ENCODE measurements around the gene SLC15A3. TPM values are rescaled to one million over a fixed set of nuclear protein-coding genes. Genes with fewer than 3 reads are reported as not detected.

The SLC15A3 gene
- total RNA-seq, 1 donor = 13.0 TPM

DNA sequence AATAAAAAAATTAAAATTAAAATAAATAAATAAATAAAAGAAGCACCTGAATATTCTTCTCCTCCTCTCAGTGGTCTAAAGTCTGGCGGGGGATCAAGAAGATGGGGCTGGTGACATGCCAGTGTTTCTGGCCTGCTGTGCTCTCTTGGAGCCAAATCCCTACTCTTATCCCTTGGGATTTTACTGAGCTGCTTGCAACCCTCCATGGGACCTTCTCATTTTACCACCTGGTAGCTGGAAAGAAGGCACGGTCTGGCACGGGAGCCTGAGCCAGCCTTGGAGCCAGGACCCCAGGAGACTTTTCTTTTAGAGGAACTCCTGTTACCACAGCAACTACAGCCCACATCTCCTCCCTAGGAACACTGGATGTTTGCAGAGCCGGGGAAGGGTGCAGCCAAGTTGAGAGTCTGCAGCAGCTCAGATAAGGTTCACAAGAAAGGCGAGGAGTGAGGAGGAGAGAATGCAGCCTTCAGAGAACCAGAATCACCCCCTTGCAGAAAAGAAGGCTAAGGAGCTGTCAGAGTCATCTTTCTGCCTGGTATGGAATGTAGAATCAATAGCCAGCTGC, 41.0 kb upstream of the SLC15A3 start:
- DNase-seq (ENCODE audit: low read depth) = no peak
- H3K4me3 ChIP-seq (ENCODE audit: low read depth, low read length) = no peak overlapping the region
- TF ChIP-seq, protein P1, sequence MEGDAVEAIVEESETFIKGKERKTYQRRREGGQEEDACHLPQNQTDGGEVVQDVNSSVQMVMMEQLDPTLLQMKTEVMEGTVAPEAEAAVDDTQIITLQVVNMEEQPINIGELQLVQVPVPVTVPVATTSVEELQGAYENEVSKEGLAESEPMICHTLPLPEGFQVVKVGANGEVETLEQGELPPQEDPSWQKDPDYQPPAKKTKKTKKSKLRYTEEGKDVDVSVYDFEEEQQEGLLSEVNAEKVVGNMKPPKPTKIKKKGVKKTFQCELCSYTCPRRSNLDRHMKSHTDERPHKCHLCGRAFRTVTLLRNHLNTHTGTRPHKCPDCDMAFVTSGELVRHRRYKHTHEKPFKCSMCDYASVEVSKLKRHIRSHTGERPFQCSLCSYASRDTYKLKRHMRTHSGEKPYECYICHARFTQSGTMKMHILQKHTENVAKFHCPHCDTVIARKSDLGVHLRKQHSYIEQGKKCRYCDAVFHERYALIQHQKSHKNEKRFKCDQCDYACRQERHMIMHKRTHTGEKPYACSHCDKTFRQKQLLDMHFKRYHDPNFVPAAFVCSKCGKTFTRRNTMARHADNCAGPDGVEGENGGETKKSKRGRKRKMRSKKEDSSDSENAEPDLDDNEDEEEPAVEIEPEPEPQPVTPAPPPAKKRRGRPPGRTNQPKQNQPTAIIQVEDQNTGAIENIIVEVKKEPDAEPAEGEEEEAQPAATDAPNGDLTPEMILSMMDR (IDR thresholded peaks at IDR 0.05; ENCODE audit: insufficient read depth, low read depth, low read length) = no peak

DNA sequence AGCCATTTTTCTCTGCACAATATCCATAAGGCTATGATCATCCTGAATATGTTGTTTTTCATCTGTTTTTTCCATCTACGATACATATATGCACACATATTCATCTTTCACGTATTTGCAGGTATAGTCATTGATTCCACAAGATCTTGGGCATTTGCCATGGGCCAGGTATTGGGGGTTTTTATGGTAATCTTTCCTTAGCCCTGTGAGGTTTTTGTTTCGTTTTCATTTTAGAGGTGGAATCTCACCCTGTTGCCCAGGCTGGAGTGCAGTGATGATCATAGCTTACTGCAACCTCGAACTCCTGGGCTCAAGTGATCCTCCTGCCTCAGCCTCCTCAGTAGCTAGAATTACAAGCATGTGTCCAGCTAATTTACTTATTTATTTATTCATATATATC, 39.5 kb upstream of the SLC15A3 start:
- TF ChIP-seq, protein P1 (IDR thresholded peaks at IDR 0.05; ENCODE audit: insufficient read depth, low read depth, low read length) = no peak
- DNase-seq (ENCODE audit: low read depth) = no peak
- no peak overlapping the region for H3K4me3 ChIP-seq (ENCODE audit: low read depth, low read length)

DNA sequence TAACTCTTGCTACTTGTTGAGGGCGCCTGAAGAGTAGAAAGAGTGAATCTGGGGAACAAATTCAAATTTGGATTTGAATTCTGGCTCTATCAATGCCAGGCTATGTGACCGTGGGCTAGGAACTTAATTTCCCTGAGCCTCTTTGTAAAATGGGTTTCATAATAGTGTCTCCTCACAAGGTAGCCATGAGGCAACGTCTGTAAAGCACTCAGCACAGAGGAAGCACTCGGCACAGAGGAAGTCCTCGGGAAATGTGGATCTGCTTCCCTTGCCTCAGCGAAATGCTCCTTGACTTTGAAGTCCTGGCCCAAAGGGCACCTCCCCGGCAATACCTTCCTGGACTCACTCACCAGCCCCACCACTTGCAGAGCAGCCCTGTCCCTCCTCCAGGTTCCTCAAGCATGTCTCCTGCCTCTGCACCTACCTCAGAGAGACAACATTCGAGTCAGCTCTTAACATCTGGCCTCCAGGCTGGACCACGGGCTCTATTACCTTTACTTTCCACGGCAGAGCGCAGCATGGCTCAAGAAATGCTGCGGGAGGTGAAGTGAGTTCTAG, 37.2 kb upstream of the SLC15A3 start:
- no peak for DNase-seq (ENCODE audit: low read depth)
- H3K4me3 ChIP-seq (ENCODE audit: low read depth, low read length) = no peak overlapping the region
- TF ChIP-seq, protein P1 (IDR thresholded peaks at IDR 0.05; ENCODE audit: insufficient read depth, low read depth, low read length) = no peak

DNA sequence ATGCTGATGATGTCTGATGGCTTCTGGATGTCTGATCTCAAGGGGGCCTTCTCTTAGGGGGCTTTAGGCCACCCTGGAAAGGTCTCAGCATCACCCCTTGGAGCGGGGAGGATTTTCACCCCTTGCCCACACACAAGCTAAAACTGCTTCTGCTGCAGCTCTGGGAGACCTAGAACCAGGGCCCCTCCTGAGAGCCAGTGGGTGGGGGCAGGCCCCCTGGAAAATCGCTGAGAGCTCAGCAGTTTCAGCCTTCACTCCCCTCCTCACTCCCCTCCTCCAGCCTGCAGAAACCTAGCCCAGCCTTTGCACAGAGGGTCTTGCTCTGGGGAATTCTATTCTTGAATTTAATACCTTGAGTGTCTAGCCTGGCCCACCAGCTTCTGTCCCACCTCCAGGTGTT, 36.7 kb upstream of the SLC15A3 start:
- no peak overlapping the region for H3K4me3 ChIP-seq (ENCODE audit: low read depth, low read length)
- DNase-seq (ENCODE audit: low read depth) = no peak
- TF ChIP-seq, protein P1 (IDR thresholded peaks at IDR 0.05; ENCODE audit: insufficient read depth, low read depth, low read length) = no peak

DNA sequence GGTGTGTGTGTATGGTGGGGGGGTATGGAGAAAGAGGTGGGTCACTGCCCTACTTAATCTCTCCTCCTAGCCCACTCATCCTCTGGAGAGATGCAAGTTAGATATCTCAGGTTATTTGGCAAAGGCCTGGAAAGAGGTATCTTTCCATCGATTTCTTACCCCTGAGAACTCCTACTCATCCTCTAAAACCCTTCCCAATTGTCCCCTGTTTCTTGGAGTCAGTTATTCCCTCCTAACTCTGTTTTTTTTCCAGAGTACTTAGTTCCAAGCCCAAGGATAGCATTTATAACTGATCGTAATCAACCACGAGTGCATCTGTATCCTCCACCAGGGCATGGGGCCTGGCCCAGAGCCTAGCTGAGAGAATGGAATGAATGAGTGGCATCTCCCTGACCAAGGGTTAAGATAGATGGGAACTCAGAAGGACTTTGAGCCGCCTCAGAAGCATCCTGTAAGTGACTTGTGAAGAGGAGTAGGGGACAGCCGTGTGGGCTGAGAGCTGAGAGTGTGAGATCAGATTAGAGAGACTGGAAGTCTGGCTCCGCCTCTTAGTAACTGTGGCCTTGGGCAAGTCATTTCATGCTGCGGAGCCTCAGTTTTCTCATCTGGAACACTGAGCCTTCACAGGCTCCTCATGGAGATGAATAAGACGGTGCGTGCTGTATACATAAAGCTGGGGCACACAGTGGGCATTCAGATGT, 35.8 kb upstream of the SLC15A3 start:
- H3K4me3 ChIP-seq (ENCODE audit: low read depth, low read length) = no peak overlapping the region

DNA sequence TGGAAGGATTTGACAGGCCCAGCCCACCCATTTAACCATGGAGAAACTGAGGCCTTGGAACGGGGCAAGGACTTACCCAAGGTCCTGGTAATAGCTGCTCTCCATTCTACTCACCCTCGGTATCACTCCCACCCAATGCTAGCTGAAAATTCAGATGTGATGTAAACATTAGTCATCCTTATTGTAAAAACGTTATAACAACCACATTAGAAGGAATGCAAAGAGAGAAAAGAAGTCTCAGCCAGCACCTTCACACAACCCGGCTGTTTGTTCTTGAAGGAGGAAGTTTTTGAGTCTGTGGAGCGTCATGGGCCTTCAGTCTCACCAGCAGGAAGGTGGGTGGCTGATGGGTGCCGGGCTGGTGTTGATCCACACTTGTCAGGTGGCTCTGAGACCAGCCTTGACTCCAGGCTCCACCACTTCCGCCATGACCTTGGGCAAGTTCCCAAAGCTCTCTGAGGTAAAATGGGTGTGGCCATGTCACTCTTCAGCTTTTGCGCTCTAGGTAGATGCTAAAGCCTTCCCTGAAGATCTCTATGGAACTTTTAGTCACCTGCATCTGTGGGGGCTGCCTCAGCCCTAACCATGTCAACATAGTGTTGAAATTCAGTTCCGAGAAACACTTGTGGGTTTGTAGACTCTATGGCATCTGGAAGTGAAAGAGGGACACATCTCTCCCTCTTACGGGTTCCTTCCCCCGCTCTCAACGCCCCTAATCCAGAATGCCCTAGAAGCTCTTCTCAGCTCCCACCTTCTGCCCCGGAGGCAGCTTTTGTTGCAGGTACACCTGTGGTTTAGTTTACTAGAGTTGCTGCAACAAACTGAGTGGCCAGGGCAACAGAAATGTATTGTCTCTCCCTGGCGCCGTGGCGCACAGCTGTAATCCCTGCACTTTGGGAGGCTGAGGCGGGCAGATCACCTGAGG, 34.3 kb upstream of the SLC15A3 start:
- no peak for DNase-seq (ENCODE audit: low read depth)
- TF ChIP-seq, protein P1 (IDR thresholded peaks at IDR 0.05; ENCODE audit: insufficient read depth, low read depth, low read length) = no peak
- H3K4me3 ChIP-seq (ENCODE audit: low read depth, low read length) = no peak overlapping the region

More for the DNA sequence above, 35.8 kb upstream of the SLC15A3 start:
- TF ChIP-seq, protein P1 (IDR thresholded peaks at IDR 0.05; ENCODE audit: insufficient read depth, low read depth, low read length) = no peak
- no peak for DNase-seq (ENCODE audit: low read depth)

All from fibroblast of villous mesenchyme (primary cell).